Stimulated activated CD4-positive, alpha-beta T cell treated with anti-CD3 and anti-CD28 coated beads, TNF-alpha, amount 100 ng/mL, for 4 hours (primary cell): ENCODE data around the gene GSG1L.

Experiments used
- DNase-seq, 3 experiments: peaks; one replicate each; pipeline ENCODE4 v3.0.0-alpha.2; 2020; ENCODE audit warnings: low read depth in 3 of 3

The GSG1L gene

DNA sequence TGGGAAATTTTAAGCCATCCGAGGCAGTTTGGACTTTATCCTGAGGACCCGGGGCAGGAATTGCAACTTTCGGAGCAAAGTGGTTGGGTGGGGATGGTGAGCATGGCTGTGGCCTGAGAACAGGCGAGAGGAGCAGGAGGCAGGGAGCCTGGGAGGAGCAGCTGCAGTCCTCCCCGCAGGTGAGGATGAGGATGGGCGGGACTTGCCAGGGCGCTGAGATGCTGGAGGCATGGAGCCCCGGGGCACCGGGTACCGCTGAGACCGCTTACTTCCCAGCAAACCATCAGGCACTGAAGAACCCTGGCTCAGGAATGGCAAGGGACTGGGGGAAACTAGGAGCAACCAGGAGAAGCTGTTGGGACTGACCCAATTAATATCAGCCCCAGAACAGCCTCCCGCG, 210.8 kb downstream of the GSG1L start:
- no peak for DNase-seq

DNA sequence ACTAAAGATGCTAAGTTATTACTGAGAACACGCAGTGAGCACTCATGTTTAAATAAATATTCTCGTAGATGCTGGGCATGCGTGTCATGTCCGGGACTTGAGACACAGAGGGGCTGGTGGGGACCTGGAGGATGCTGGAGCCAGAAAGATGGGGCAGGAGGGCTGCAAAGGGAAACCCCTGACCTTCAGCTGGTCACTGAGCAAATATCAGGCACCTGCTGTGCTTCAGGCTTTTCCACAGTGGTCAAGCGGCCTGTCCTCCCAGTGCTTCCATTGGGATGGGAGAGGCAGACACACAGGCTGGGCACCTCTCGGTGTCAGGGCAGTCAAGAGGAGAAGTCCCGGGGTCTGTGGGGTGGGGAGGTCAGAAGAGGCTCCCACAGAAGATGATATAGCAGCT, 211.4 kb downstream of the GSG1L start:
- DNase-seq, result no peak

DNA sequence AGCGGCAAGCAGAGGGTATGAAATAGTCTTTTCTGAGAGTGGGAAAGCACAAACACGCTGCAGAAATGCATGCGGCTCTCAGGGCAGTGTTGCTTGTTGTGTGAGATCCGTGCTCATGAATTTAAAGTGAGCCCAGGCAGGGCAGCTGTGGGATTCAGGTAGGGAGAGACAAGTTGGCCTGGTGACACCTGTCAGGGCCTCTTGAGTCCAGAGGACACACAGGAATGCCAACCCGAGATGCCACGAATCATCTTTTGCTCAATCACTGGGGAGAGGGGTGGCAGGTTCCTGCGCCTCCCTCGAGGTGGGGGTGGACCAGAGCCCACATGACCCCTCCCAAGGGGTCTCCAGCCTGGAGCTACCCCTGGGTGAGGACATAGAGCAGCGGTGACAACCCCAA, 211.9 kb downstream of the GSG1L start:
- DNase-seq, result no peak

DNA sequence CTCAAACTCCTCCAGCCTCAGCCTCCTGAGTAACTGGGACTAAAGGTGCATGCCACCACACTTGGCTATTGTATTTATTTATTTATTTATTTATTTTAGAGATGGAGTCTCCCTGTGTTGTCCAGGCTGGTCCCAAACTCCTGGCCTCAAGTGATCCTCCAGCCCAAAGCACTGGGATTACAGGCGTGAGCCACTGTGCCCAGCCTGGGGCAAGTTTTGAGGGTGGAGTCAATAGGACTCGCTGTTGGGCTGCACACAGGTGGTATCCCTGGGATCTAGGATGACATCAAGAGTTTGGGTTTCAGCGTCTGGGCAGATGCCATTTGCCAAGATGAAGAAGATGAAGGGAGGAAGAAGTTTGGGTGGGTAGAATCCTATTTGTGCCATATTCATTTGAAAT, 213.9 kb downstream of the GSG1L start:
- DNase-seq, result no peak

DNA sequence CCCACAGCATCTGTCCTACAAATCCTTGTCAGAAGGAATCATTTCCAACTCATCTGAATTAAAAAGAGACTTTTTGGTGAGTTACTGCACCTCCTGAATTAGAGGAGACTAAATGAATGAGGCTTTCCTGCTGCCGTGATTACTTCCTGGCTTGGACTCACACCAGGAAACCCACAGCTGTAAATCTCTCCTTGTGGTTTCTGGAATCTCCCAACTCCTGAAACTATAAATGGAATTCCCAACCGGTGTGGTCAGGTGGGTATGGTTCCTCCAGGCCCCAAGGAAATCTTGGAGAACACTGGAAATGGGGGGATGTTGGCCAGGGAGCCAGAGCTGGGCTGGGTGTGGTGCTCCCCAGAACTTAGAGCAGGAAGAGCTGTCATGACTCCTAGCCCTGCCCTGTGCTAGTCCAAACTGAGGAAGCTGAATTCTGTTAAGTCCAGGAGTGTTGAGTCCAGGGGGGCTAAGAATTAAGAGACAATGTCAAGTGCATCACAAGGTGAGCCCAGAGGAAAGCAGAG, 216.4 kb downstream of the GSG1L start:
- no peak for DNase-seq

DNA sequence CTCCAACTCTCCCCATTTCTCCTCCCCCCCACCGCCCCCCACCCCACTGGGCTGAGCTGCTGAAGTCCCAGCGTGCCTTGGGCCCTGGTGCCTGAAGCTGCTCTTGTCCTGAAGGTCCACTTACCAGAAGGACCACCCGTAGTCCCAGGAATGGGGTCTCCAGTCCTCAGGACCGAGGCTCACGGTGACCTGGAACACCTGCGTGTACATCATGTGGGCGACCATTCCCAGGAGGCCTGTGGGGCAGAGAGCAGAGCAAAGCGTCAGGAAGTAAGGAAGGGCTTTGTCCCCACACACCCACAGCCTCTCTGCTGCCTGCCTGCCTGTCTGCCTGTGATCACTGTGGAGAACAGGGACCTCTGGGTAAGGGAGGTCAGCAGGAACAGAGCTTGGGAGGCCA, 218.7 kb downstream of the GSG1L start:
- no peak for DNase-seq

DNA sequence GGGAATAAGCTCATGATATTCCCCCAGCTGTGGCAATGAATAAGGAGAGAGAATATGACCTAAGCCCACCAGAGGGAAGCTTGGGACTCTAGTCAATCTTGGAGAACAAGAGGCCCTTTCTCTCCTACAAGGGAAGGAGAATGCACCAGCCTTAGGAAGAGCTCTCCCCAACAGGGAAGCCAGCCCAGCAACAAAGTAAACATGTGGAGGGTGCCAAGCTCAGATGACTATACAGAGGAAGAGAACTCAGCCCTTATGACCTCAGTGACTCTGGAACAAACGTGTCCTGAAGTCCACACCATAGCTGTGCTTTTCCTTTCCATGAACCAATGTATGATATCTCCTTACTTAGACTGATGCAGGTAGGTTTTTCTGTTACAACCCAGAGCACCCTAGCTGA, 219.7 kb downstream of the GSG1L start:
- no peak for DNase-seq

DNA sequence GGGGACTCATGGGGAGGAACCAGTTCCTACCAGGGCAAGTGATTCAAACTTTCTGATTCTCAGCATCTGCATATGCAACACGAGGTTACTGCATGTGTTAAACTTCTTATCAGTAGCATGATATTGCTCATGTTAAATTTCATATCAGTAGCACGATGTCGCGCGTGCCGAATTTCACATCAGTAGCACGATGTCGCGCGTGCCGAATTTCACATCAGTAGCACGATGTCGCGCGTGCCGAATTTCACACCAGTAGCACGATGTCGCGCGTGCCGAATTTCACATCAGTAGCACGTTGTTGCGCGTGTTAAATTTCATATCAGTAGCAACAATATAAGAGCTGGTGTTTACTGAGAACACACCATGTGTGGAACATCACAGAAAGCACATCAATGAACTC, 221.6 kb downstream of the GSG1L start:
- DNase-seq, result no peak

DNA sequence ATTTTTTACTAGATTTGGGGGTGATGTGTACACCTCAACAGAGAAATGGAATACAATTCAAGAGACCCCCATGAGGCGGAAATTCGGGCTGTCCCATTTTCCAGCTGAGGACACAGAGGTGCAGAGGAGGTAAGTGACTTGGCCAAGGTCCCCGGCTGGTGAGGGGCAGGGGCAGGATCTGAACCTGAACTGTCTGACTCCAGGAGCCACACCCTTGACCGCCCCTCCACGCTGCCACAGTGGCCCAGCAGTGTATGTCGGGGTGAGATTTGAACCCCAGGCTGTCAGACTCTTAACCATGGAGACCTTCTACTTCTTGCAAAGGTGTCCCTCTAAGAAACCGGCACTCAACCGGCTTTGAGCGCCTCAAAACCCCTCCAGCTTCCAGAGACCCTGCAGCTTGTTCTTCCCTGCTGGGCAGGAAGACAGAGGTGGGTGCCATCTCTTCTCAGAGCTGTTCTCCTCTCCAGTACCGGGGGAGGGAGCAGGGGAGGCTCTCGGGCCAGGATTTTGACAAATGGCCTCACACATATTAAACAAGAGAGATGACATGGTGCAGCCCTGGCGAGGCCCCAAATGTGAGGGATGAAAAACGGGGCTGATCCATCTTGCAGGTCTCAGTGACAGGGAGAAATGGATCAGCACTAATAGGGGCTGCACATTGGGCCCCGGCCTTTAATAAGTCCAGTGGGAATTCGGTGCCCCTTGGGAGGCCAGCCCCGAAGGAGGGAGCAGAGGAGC, 222.3 kb downstream of the GSG1L start:
- no peak for DNase-seq

DNA sequence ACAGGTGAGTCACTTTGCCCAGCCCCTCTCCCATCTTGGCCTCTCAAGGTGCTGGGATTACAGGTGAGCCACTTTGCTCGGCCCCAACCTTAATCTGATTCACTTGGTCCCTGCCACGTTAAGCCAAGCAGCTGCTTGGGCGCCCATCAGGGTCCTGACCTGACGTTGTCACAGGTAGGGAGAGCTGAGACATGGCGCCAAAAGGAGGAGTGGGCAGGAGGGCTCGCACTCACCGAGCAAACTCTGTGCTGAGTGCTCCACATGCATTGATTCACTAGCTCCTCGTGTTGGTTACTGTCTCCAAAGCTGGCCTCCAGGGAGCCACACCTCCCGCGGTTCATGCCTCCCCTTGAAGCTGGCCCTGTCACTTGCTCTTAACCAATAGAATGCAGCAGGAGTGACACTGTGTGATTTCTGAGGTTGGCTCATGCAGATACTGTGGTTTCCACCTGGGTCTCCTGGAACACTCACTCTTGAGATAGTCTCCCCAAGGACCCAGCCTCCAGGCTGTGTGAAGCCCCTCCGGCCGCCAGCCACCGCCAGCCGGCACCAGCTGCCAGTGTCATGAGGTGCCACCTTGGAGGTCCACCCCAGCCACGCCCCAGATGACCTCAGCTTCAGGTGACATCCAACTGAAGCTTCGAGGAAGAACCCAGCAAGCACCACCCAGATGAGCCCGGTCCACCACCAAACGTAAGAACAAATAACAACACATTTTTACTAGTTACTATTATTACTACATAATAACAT, 223.0 kb downstream of the GSG1L start:
- no peak for DNase-seq

DNA sequence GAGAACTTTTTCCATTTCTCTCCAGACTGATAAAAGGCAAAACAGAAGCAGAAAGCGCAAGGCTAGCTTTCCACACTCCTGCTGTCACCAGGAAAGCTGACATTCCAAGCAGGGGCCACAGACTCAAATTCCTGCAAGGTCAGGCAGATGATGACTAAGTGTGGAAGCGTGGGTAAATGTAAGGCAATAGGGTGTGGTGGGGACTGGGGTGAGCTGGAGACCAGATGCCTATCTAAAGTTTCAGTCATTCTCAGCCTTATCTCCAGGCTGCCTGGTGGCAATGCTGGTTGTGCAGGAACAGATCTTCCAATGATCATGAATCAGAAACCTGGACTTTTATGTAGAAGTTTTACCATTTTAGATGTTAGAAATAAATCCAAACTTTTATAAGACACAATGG, 224.1 kb downstream of the GSG1L start:
- DNase-seq, result no peak

DNA sequence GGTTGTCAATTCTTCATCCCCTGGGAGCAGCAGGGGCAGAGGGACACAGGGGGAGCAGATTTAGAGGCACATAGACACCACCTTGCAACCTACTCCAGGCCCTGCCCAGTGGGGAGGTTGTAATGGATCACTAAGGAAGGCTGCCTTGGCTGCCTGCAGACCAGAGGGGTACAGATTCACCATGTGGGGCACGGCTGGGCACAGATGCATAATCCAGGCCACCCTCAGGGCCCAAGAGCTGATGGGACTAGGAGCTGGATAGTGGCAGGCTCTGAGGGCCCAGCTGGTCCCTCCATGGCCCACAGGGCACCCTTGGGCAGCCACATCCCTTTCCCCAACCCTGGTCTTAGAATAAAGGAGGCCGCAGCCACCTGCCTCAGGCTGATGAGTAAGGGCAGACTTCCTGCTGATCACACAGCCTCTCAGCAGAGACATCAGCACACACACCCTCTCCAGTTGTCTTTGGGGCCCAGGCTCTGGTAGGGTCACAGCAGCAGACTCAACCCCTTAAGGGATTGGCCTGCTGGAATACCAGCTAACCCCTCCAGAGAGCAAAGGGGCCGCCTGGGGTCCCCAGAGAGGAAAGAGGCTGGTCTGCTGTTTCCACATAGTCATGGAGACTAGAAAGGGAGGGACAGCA, 224.9 kb downstream of the GSG1L start:
- DNase-seq, result no peak

DNA sequence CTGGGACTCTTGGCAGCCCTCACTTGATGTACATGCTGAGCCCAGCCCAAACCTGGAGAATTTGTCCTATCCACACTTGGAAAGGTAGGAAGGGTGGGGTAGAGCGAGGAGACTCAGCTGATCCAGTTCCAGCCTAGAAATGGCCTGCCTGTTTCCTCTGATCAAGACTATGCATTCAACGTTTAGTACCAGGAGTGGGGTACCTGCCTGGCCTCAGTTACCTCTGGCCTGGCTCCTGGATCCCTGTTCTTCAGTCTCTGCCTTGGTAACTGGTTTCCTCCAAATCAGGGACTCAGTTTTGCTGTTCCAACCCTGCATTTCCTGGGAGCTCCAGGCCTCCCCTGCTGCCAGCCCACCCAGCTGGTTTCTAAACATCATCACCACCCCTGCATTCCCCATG, 233.5 kb downstream of the GSG1L start:
- DNase-seq, result no peak

DNA sequence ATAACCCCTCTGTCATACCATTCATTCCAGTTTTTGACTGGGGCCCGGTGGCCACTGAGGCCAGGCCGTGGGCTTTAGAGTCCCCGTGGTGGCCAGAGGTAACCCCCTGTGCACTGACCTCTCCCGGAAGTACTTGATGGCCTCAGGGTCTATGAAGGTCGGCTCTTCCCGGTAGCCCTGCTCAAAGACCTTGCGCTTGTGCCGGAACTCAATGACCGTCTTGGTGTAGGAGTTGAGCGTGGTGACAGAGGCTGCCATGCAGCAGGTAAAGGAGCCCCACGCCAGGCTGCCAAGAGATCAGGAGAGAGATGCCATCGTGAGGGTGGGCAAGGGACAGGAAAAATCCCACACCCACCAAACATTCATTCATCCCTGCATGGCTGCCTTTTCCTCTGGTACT, 234.8 kb downstream of the GSG1L start:
- no peak for DNase-seq

DNA sequence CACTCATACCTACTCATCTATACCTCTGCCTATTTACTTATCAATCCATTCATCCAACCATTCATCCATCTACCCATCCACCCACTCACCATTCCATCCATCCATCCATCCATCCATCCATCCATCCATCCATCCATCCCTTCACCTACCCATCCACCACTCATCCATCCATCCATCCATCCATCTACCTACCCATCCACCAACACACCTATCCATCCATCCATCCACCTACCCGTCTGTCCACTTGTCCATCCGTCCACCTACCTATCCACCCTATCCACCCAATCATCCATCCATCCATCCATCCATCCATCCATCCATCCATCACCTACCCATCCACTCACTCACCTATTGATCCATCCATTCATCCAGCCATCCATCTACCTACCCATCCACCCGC, 235.7 kb downstream of the GSG1L start:
- DNase-seq, result no peak

DNA sequence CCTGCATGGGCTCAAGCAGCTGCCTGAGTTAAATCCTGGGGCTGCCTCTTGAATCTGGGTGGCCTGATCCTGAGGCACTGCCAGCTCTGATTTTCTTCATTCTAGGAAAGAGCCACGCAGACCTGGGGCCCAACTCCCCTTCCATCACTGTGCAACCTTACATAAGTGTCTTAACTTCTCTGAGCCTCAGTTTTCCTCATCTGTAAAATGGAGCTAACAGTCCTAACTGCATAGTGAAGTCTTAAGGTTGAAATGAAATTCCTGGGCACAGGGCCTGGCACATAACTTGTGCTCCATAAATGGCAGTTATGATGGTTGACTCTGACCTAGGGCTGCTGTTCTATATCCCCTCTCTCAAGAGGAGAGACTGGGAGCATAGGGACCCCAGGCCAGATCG, 236.6 kb downstream of the GSG1L start:
- no peak for DNase-seq

DNA sequence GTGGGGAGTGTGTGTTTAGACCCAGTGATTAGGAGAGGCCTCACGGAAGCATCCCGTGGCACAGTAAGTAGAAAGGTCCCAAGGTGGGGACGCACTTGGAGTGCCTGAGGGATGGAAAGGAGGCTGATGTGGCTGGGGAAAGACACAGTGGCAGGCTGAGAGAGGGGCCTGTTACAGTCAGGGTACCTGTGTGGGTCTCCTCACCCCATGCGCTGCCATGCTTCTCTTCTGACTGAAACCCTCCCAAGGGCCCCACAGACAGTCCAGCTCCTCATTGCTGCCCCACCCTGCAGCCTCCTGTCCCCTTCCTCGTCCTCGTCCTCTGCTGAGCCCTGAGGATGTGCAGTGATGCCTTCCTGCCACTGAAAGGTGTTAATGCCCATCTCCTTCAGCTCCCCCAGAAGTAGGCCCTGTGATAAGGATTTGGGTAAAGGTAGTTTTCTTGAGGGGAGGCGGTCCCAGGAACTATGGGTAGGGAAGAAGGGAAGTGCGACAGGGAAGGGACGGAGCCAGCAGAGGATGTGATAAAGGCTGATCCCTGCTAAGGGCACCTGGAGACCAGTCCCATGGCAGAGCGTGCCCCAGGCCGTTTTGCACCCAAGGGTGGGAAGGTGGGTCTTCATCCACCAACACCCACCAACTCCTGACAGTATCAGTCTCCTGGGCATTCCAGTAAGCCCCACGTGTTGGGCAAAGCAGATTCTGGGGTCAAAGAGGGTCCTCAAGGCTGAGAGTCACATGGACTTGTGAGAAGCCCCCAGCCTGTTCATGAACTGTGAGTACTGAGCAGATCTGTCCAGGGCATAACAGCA, 237.2 kb downstream of the GSG1L start:
- no peak for DNase-seq

DNA sequence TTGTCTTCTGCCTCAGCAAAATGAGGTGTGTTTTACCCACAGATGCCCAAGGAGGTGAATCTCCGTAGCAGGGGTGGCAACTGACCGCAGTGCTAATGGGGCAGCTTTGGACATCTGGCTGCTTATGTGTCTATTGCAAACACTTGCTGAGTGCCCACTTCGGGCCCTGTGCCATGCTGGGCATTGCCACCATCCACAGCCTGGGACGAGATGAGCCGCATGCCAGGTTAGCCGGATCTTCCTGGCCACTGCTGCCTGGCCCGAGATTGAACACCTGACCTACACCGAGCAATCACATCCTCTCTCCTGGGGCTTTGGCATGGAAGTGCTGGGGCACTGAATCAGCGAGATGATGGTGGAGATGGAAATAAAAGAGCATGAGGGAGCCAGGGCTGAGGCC, 238.7 kb downstream of the GSG1L start:
- no peak for DNase-seq

DNA sequence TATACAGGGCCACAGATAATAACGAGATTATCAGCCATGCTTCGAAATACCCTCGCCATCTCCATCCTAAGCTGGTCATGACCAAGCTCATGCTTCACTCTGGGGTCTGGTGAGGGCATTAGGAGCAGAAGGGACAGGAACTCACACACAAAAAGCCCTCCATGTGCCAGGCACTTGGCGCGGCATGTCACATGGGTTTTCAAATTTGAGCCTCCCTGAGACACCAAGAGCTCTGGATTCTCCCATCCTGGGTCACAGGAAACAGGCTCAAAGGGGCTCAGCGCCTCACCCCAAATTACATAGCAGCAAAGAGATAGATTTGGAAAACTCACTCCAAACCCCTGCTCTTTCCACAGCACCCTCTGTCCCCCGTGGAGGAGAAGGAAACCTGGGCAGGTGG, 239.5 kb downstream of the GSG1L start:
- no peak for DNase-seq

DNA sequence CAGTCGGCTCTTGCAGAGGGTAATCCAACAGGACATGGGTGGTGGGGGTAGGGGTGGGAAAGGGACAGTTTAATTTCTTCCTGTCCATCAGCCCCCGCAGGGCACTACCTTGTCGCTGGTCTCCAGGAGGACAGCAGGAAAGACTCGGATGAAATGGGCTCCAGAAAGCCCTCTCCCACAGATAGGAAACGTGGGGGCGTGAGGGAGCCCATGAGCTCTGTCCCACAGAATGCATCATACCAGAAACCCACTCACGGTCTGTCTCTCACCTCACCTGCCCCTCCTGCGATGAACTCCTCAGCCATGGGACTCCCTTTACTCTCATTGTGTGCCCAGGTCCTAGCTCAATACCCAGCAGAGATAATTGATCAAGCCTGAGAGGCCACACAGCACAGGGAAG, 240.1 kb downstream of the GSG1L start:
- DNase-seq, result no peak

DNA sequence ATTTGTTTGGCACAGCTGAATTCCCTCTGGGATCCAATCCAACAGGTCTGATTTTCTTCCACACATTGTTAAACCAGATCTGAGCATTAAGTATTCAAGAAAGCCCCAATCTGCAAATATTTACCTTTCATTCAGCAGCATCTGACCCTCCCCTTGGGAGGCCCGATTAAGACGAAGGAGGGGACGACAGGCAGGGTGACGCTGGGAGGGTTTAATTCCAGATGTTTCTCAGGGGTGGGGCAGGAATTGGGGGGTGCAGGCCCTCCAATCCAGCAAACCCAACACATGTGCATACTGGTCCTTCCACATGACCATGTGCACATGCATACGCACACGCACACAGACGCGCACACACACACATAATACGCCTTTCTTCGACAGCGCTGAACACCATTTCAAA, 240.5 kb downstream of the GSG1L start:
- no peak for DNase-seq

DNA sequence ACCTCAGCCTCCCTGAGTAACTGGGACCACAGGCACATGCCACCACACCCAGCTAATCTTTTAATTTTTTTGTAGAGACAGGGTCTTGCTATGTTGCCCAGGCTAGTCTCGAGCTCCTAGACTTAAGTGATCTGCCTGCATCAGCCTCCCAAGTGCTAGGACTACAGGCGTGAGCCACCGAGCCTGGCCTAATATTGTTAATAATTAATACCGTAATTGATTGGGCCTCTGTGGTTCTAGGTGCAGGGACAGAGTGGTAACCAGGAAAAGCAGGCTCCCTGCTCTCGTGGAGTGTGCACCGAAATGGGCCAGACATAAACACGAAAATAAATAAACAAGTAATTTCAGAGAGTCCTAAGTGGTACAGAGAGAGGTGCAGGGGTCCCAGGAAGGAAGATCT, 241.0 kb downstream of the GSG1L start:
- no peak for DNase-seq
